Stomach smooth muscle (tissue), 2 donors: ENCODE results near the gene IFNA5.

Source experiments
- H3K27ac ChIP-seq: one replicate; pipeline ENCODE4 v1.7.0; 2013; ENCODE audit warnings: mild to moderate bottlenecking, low read length, inconsistent platforms
- H3K27me3 ChIP-seq, 2 donors: one replicate each; pipeline ENCODE4 v1.7.0; 2013; ENCODE audit warnings: low read length in 2 of 2; ENCODE audit not compliant: insufficient read depth in 2 of 2, control insufficient read depth in 1 of 2
- H3K36me3 ChIP-seq, 2 donors: one replicate each; pipeline ENCODE4 v1.7.0; 2013; ENCODE audit warnings: low read length in 2 of 2; ENCODE audit not compliant: control insufficient read depth in 2 of 2, insufficient read depth in 2 of 2
- H3K4me1 ChIP-seq: one replicate; pipeline ENCODE4 v1.7.0; 2013; ENCODE audit warnings: low read length; ENCODE audit not compliant: control insufficient read depth, insufficient read depth
- H3K4me3 ChIP-seq, 2 donors: one replicate each; pipeline ENCODE4 v1.7.0; 2013; ENCODE audit warnings: low read length in 2 of 2
- H3K9ac ChIP-seq, 2 donors: one replicate each; pipeline ENCODE4 v1.7.0; 2013; ENCODE audit warnings: low read length in 2 of 2, mild to moderate bottlenecking in 1 of 2
- H3K9me3 ChIP-seq, 2 donors: one replicate each; pipeline ENCODE4 v1.7.0; 2013; ENCODE audit warnings: low read length in 2 of 2; ENCODE audit not compliant: control insufficient read depth in 2 of 2
- donor health status: healthy.
- donor health status: Pancreatic carcinoma.

Gene IFNA5

DNA sequence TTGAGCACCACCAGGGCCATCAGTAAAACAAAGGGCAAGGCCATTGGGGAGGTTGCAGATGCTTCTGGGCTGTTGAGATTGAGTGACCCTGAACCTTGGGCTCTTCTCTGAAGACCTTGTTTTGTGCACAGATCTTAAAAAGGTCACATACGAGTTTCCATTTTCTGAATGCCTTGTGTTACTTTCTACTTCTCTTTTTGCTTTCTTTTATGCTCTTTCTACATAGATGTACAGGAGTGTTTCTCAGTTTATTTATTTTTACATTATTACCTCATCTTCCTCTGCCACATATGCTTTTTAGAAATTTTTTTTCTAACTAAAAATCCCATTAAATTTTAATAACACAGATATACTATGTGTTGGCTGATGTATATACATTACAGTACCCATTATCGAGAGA lies at the start of gene IFNA5:
Gene IFNA5, minus strand, starts transcription at position 101 of the 400 bp plus-strand sequence. Its CDS starts 57 bp downstream, at position 44.
- Histone ChIP-seq H3K9ac (no peak within 1 kb of the TSS), H3K36me3 (no peaks in the 10 kb centered on the region), H3K27me3 (no peaks in the 10 kb centered on the region), H3K4me3 (no peak within 1 kb of the TSS), H3K9me3 (no peaks in the 10 kb centered on the region), H3K4me1 (no peaks in the 10 kb centered on the region), H3K27ac (no peak within 1 kb of the TSS)

DNA sequence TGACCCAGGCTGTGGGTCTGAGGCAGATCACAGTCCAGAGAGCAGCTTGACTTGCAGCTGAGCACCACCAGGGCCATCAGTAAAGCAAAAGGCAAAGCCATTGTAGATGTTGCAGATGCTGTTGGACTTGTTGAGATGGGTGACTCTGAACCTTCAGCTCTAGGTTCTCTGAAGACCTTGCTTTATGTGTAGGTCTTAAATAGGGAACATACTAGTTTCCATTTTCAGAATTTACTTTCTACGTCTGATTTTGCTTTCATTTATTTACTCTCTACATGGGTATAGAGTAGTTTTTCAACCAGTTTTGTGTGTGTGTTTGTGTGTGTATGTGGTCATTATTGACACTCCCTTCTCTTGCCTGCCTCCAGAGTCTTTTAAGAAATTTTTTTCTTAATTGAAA lies 45.7 kb upstream of the IFNA5 start, which contains the start of gene IFNA6:
Gene IFNA6, minus strand, starts transcription at position 101 of the 400 bp plus-strand sequence. Its CDS starts 0 bp downstream, at position 101.
- H3K36me3 ChIP-seq, result no peaks in the 10 kb centered on the region
- no peak within 1 kb of the TSS for H3K27ac ChIP-seq
- no peaks in the 10 kb centered on the region for H3K27me3 ChIP-seq
- no peaks in the 10 kb centered on the region for H3K9me3 ChIP-seq
- no peak within 1 kb of the TSS for H3K9ac ChIP-seq
- H3K4me3 ChIP-seq, result no peak within 1 kb of the TSS
- no peaks in the 10 kb centered on the region for H3K4me1 ChIP-seq

DNA sequence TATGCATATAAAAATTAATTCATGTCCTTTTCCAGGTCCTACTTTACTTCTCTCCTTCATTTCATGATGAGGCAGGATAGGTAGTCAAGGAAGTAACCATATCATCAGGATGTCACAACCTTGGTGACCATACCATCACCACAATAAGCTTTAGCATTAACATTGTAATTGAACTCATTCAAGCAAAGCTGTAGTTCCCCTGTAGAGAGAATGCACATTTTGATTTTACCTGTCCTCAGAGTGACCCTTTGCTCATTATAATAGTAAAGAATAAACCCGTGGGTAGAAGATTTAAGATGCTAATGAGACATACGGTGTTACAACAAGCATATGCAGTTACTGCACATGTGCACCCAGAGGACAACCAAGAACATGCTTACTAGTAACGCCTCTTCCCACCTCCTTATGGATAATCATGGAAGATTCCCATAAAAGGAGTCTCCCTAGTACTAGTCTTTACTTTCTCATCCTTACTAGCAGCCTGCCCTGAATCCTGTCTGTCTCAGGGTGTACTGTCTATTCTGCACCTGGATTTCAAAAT lies 43.4 kb upstream of the IFNA5 start:
- Histone ChIP-seq H3K9me3 (no peaks in the 10 kb centered on the region), H3K36me3 (no peaks in the 10 kb centered on the region), H3K4me3 (no peak overlapping the region), H3K9ac (no peak overlapping the region), H3K27ac (no peak overlapping the region), H3K4me1 (no peaks in the 10 kb centered on the region), H3K27me3 (no peaks in the 10 kb centered on the region)

DNA sequence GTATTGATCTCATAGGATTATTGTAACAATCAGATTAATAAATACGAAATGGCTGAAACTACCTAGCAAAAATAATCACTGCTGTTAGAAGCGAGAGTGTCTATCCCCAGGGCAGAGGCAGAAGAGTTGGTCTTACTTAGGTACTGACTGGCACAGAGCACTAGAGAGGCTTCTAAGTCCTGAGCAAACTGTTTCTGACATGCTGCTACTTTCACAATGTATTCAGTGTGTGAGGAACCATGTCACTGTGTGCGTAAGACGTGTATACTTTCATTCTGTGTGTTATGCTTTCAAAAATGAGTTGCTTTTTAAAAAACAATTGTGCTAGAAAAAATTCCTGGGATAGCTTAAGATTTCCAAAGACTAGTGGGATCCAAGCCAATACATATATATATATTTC lies 35.6 kb upstream of the IFNA5 start:
- H3K4me1 ChIP-seq, result no peaks in the 10 kb centered on the region
- H3K9me3 ChIP-seq, result no peaks in the 10 kb centered on the region
- H3K4me3 ChIP-seq, result no peak overlapping the region
- no peaks in the 10 kb centered on the region for H3K27me3 ChIP-seq
- H3K36me3 ChIP-seq, result no peaks in the 10 kb centered on the region
- H3K9ac ChIP-seq, result no peak overlapping the region
- no peak overlapping the region for H3K27ac ChIP-seq

DNA sequence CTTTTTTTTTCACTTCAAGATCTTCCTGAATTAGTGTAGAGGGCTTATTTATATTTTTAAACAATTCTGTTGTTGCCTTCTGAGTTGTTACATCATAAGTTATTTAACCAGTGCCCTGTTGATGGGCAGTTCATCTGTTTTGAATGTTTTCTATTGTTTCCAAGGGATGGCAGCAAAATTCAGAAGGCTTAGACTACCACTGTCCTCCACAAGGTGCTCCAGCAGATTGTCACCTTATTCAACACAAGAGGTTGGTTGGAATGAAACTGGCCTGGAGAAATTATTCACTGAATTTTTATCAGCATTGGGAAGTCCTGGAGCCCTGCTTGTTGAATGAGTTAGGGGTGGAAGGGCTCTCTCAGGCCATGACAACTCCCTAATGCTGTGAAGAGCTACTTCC lies 31.3 kb upstream of the IFNA5 start:
- Histone ChIP-seq H3K9ac (no peak overlapping the region), H3K27ac (no peak overlapping the region), H3K4me1 (peaks cover 14% of the 10 kb centered on the region), H3K27me3 (no peaks in the 10 kb centered on the region), H3K36me3 (peaks cover 0 to 6% of the 10 kb centered on the region in 2 donors), H3K4me3 (no peak overlapping the region), H3K9me3 (no peaks in the 10 kb centered on the region)

DNA sequence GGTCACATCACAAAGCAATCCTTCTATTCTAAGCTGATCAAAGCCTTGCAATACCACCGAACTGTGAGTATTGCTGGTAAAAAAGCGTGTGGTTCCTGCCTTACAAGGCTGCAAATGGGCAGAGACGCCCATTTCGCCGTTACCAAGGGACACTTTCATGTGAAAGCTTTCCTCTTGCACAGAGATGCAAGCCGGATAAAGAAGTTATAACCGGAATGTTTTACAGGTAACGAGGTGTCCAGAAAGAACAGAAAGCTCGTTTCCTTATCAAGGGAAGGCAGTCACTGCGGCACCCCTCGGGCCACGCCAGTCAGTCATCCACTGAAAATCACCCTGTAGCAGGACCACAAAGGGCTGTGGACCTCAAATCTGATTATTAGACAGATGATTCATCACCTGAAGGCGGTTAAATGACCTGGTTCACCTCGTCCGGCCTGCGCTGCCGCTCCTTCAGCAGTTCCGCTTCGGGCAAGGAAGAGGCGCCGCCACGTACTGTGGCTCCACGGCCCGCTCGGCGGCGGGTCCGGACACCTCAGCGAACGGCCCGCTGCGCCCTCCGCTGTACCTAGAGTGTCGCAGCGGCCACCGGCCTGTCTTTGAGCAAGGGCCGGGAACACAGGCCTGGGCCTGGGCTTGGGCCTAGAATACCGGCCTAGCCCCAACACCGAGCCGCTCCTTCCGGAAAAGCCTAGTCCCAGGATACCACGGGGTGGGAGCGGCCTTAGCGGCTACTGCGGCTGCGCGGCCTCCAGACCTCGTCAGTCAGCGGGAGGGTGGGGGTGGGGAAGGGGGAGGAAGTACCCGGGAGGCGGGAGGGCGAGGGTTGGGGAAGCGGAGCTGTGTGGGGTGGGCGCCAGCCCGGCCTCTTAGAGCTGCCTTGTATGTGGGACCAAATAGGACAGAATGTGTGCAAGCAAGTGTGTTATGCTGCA lies 29.9 kb upstream of the IFNA5 start, which contains the start of gene KLHL9:
Gene KLHL9, minus strand, starts transcription at position 704 of the 932 bp plus-strand sequence. Its CDS starts 545 bp downstream, at position 159.
- Histone ChIP-seq H3K36me3 (peaks cover 0 to 6% of the 10 kb centered on the region in 2 donors), H3K9me3 (no peaks in the 10 kb centered on the region), H3K9ac (peak within 1 kb of the TSS; percentile 93 to 99), H3K4me3 (peak within 1 kb of the TSS; percentile 93 to 97), H3K27ac (peak within 1 kb of the TSS; percentile 82), H3K4me1 (peaks cover 17% of the 10 kb centered on the region), H3K27me3 (no peaks in the 10 kb centered on the region)

DNA sequence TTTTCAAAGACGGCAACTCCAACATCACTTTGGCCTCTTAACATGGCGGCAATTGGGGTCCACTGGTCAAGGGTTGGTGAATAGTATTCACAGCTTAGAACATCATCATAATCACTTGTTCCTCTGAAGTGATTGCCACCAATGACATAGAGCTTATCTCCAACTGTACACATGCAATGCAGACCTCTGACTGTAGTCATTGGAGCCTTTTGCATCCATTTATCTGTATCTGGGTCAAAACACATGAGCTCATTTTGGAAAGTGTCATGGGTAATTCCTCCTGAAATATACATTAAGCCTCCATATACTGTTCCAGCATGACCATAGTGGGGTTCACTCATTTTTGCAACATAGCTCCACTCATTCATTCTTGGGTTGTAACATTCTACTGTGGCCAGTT lies 28.1 kb upstream of the IFNA5 start:
- Histone ChIP-seq H3K9ac (no peak overlapping the region), H3K27ac (no peak overlapping the region), H3K27me3 (no peaks in the 10 kb centered on the region), H3K4me1 (peaks cover 17% of the 10 kb centered on the region), H3K4me3 (peak overlapping the region; percentile 93 to 97), H3K9me3 (no peaks in the 10 kb centered on the region), H3K36me3 (peaks cover 0 to 6% of the 10 kb centered on the region in 2 donors)

DNA sequence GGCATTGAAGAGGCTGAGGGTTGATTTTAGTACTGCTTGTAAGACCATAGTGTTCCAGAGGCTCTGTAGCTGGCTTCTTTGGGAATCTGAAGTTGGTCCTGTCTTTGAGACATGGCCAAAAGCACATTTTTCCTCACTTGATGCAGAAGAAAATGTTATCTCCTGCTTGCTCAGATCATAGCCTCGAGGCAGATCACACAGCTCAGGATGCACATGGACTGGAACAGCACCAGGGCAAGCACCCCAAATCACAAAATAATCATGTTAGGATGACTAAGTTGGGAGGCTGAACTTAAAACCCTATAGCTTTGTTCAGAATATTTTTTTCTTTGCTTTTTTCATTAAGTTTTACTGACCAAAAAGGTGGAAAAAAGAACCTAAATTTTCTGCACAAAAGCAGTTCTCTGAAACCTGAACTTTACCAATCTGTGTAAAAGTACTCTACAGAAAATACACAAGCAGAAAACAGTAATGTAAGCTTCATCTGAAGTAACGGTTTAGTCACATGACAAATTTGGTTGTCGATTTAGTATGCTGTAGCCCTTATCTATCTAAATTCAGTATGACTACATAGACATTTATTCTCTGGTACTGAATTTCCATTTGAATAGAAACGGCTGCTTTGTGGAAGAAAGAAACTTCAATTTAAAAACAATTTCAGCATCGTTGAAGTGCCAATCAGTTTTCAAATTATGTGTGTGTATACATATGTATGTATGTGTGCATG lies 26.7 kb upstream of the IFNA5 start:
- peak overlapping the region in 1 of 2 donors; percentile 29 for H3K4me3 ChIP-seq
- H3K9ac ChIP-seq, result peak overlapping the region; percentile 4 to 21
- peaks cover 0 to 6% of the 10 kb centered on the region in 2 donors for H3K36me3 ChIP-seq
- H3K27ac ChIP-seq, result no peak overlapping the region
- no peaks in the 10 kb centered on the region for H3K27me3 ChIP-seq
- no peaks in the 10 kb centered on the region for H3K9me3 ChIP-seq
- H3K4me1 ChIP-seq, result peaks cover 17% of the 10 kb centered on the region

DNA sequence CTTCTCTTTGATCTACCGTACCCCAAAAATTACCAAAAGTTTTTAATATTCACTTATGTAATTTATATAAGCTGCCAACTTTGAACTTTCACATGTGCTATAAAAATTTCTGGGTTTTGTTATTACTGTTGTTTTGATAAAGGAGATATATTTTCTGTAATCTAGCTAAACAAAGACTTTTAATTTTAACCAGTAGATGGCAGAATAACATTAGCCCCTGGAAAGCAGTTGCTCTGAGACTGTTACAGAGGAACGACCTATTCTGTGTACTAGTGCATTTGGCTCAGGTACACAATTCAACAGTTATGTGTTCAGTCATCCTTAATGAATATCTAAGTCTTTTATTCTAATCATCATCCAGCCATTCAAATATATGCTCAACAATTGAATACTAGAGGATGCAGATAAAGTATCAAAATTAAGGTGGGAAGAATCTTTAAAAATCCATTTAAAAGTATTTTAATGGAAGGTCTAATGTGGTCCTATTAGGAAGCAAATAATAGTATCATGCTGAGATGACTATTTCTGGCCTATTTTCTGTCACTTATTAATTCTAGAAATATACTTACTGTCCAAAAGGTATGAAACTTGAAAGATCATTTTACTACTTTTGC lies 21.5 kb upstream of the IFNA5 start:
- H3K4me1 ChIP-seq, result peaks cover 3% of the 10 kb centered on the region
- no peaks in the 10 kb centered on the region for H3K9me3 ChIP-seq
- H3K9ac ChIP-seq, result no peak overlapping the region
- H3K27me3 ChIP-seq, result no peaks in the 10 kb centered on the region
- H3K36me3 ChIP-seq, result peaks cover 2 to 9% of the 10 kb centered on the region in 2 donors
- H3K4me3 ChIP-seq, result no peak overlapping the region
- no peak overlapping the region for H3K27ac ChIP-seq

DNA sequence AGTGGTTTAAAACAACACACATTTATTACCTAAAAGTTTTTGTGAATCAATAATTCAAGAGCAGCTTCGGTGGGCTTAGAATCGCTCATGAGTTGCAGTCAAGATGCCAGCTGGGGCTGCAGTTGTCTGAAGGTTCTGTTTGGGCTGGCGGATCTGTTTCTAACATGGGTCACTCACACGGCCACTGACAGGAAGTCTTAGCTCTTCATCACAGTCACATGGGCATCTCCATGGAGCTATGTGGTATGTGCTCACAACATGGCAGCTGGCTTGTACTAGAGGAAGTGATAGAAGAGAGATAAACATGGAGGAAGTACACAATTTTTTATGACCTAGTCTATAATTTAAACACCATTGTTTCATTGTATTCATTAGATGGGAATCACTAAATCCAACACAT lies 18.9 kb upstream of the IFNA5 start:
- no peak overlapping the region for H3K27ac ChIP-seq
- H3K9me3 ChIP-seq, result no peaks in the 10 kb centered on the region
- H3K4me1 ChIP-seq, result no peaks in the 10 kb centered on the region
- no peaks in the 10 kb centered on the region for H3K27me3 ChIP-seq
- no peak overlapping the region for H3K9ac ChIP-seq
- H3K36me3 ChIP-seq, result peaks cover 4 to 9% of the 10 kb centered on the region in 2 donors
- H3K4me3 ChIP-seq, result no peak overlapping the region
